AG10803 (cell line): Measurements from ENCODE around the gene OR51A7.

Experiments used
- DNase-seq: peaks from one replicate; pipeline ENCODE4 v3.0.0; 2010; ENCODE audit warnings: low read depth
- H3K4me3 ChIP-seq: 2 replicates; pipeline ENCODE4 v1.5.1; 2011; ENCODE audit warnings: mild to moderate bottlenecking, low read length, control low read depth
- CTCF ChIP-seq: conservative IDR thresholded peaks from 2 replicates; pipeline ENCODE4 v1.5.1; 2011; ENCODE audit warnings: mild to moderate bottlenecking, low read length, control low read depth, inconsistent platforms

OR51A7 gene

GRCh38 chr11:4919250-4919649, 15.7 kb downstream of the OR51A7 start, which contains the start of gene OR51G2:
OR51G2 (minus strand) TSS chr11:4919350; CDS start chr11:4915663, 3,687 bp downstream.
- no peak for TF ChIP-seq CTCF
- no peak for DNase-seq
- no peak within 1 kb of the TSS for H3K4me3 ChIP-seq

GRCh38 chr11:4921796-4922195, 18.2 kb downstream of the OR51A7 start:
- TF ChIP-seq CTCF: no peak
- DNase-seq: no peak

GRCh38 chr11:4922304-4922703, 18.7 kb downstream of the OR51A7 start:
- TF ChIP-seq CTCF: no peak
- no peak overlapping the region for H3K4me3 ChIP-seq
- no peak for DNase-seq

More at GRCh38 chr11:4921796-4922195, 18.2 kb downstream of the OR51A7 start:
- H3K4me3 ChIP-seq: no peak overlapping the region

- H3K4me3 ChIP-seq: no peak within 1 kb of the TSS
- DNase-seq: no peak
- TF ChIP-seq CTCF: no peak
Observed at GRCh38 chr11:4924239-4924638, 20.7 kb downstream of the OR51A7 start, which contains the start of gene OR51G1. OR51G1 (minus strand) TSS chr11:4924339; CDS start chr11:4924339, 0 bp downstream.

- TF ChIP-seq CTCF: no peak
- no peak for DNase-seq
- H3K4me3 ChIP-seq: no peak overlapping the region
Observed at GRCh38 chr11:4926608-4927007, 23.0 kb downstream of the OR51A7 start.

GRCh38 chr11:4932751-4933150, 29.2 kb downstream of the OR51A7 start:
- no peak for TF ChIP-seq CTCF
- DNase-seq: no peak
- no peak overlapping the region for H3K4me3 ChIP-seq

- no peak overlapping the region for H3K4me3 ChIP-seq
- DNase-seq: no peak
- TF ChIP-seq CTCF: no peak
Observed at GRCh38 chr11:4936745-4937144, 33.2 kb downstream of the OR51A7 start.
